Stimulated activated CD4-positive, alpha-beta T cell treated with anti-CD3 and anti-CD28 coated beads, Interleukin-2, amount 100 ng/mL, for 48 hours (primary cell): ENCODE results near the gene GRK3.
"Not testable (repeated sequence)": the region's sequence is repeated elsewhere in the genome, so short reads cannot be mapped to it uniquely, and the experiment has no call there.

ENCODE experiments used
- DNase-seq, 2 donors: peaks; one replicate each; pipeline ENCODE4 v3.0.0-alpha.2; 2020

Gene GRK3

GRCh38 chr22:25574736-25575135 is 10.3 kb downstream of the GRK3 start:
- DNase-seq: no peak

GRCh38 chr22:25575674-25576392 is 11.4 kb downstream of the GRK3 start:
- DNase-seq: not testable (repeated sequence)

GRCh38 chr22:25581452-25581851 is 17.0 kb downstream of the GRK3 start:
- DNase-seq: not testable (repeated sequence)

- no peak for DNase-seq
Observed at GRCh38 chr22:25582946-25583345, 18.5 kb downstream of the GRK3 start.

DNA sequence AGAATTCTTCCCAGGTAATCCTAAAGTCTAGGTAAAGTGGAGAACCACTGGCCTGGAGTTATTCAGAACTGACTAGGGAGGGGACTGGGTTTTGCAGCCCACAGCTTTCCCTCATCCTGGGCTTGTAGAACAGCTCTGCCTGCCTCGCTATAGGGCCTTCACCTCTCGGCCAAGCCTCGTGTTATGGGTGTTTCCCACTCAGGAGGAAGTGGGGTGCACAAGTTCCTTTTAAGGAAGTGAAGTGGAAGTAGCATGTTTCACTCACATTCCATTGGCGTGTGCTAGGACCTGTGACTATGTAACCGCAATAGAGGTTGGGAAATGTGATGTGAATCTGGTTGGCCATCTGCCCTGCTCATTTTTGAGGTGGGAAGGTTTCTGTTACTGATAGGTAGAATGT is 20.5 kb downstream of the GRK3 start:
- DNase-seq: not testable (repeated sequence)

DNA sequence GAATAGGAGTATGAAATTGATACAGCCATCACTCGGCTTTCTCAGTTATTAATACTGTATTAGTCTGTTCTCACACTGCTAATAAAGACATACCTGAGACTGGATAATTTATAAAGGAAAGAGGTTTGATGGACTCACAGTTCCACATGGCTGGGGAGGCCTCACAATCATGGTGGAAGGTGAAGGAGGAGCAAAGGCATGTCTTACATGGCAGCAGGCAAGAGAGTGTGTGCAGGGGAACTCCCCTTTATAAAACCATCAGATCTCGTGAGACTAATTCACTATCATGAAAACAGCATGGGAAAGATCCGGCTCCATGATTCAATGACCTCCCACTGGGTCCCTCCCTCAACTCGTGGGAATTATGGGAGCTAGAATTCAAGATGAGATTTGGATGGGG is 25.2 kb downstream of the GRK3 start:
- DNase-seq: not testable (repeated sequence)

GRCh38 chr22:25593323-25593722 is 28.8 kb downstream of the GRK3 start:
- not testable (repeated sequence) for DNase-seq

GRCh38 chr22:25598609-25599008 is 34.1 kb downstream of the GRK3 start:
- DNase-seq: no peak

GRCh38 chr22:25602445-25602844 is 38.0 kb downstream of the GRK3 start:
- DNase-seq: no peak

- no peak for DNase-seq
Observed at GRCh38 chr22:25602916-25603315, 38.4 kb downstream of the GRK3 start.

GRCh38 chr22:25605146-25605545 is 40.7 kb downstream of the GRK3 start:
- not testable (repeated sequence) for DNase-seq

- not testable (repeated sequence) for DNase-seq
Observed at GRCh38 chr22:25605565-25605964, 41.1 kb downstream of the GRK3 start.

- not testable (repeated sequence) for DNase-seq
Observed at GRCh38 chr22:25611284-25611683, 46.8 kb downstream of the GRK3 start.

DNA sequence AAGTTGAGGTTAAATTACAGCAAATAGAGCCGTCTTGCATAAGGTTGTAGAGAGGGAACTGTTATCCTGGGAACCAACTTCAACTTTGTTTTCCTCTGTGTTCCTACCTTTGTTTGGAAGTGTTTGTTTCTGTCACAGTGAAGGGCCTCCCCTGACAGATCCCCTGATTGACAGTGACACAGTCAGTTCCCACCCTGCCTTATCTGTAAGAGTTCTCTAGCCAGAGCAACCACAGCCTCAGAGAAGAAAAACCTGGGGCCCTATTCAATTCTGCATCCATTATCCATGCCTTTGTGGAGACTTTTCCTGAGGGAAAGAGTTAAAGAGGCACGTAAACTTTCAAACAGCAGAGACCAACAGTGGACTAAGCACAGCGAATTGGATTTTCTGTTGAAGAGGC is 48.7 kb downstream of the GRK3 start:
- not testable (repeated sequence) for DNase-seq

- not testable (repeated sequence) for DNase-seq
Observed at GRCh38 chr22:25613558-25613957, 49.1 kb downstream of the GRK3 start.

GRCh38 chr22:25614791-25615190 is 50.3 kb downstream of the GRK3 start:
- DNase-seq: not testable (repeated sequence)

- no peak for DNase-seq
Observed at GRCh38 chr22:25621986-25622385, 57.5 kb downstream of the GRK3 start.

DNA sequence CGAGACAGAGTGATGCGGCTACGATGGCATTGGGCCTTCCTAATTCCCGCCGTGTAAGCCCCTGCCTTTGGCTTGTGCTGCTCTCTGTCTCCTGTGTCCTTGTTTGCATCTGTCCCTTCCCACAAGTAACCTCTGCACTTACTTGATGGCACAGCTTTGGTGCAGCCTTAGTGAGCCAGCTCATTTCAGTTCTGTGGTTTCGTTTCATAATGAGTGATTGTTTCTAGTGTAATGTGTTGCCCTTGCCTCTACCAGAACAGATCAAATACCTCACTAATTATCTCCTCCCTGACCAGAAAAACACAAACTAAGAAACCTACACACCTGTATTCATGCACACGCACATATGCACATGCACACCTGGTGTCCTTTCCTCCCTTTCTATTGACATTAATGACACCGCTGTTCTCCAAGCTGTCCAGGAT is 58.8 kb downstream of the GRK3 start:
- no peak for DNase-seq

GRCh38 chr22:25623851-25624250 is 59.4 kb downstream of the GRK3 start:
- DNase-seq: no peak

DNA sequence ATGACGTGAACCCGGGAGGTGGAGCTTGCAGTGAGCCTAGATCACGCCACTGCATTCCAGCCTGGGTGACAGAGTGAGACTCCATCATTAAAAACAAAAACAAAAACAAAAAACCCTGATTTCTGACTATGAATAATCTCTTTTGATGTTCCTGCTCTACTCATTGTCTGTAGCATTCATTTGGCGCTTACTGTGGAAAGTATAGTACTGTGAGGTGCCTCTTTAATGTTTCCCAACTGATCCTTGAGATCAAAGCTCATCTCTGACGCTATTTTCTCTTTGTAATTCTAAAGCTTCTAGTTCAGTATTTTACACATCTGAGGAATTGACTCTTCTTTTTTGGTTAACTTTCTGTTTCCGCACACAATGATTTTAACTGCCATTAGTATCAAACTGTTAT is 60.0 kb downstream of the GRK3 start:
- DNase-seq: no peak

GRCh38 chr22:25625747-25626623 is 61.5 kb downstream of the GRK3 start:
- DNase-seq: not testable (repeated sequence)

- no peak for DNase-seq
Observed at GRCh38 chr22:25626624-25626990, 62.1 kb downstream of the GRK3 start.

GRCh38 chr22:25627271-25627852 is 62.9 kb downstream of the GRK3 start:
- DNase-seq: no peak

DNA sequence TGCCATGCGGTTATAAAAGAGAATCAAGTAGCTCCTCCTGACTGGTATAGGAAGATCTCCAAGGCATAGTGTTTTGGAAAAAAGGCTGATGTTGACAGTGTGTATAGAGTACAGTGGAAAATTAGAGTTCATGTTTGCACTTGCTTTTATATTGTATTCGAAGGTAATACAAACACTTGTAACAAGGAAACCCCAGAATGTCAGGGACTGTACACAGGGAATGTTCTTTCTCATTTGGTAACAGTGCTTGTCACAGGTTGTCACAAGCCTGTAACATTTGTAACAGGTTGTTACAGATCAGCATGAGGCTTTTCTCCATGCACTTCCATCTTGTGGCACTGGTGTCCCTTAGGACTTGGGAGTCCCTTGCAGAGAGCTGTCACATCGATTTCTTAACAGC is 64.0 kb downstream of the GRK3 start:
- no peak for DNase-seq
